GM23338 (cell line): ENCODE data around the gene FLT3.

Experiments
- EZH2 ChIP-seq: fragments of 200-600 bp; sonication (generic); IDR thresholded peaks from one replicate; pipeline ENCODE4 v1.8.0; 2017; ENCODE audit warnings: antibody characterized with exemption, mild to moderate bottlenecking, low read depth; ENCODE audit not compliant: unreplicated experiment
- EZH2phosphoT487 ChIP-seq: fragments of 200-600 bp; sonication (generic); IDR thresholded peaks from one replicate; pipeline ENCODE4 v1.8.1; 2018; ENCODE audit warnings: antibody characterized with exemption; ENCODE audit not compliant: unreplicated experiment
- JUNB ChIP-seq: IDR thresholded peaks from one replicate; pipeline ENCODE4 v1.6.1; 2016; ENCODE audit warnings: antibody characterized with exemption; ENCODE audit not compliant: unreplicated experiment
- POLR2AphosphoS5 ChIP-seq: IDR thresholded peaks from 2 replicates; pipeline ENCODE4 v1.6.1; 2016; ENCODE audit warnings: antibody characterized with exemption, low read depth
- STAT1 ChIP-seq: IDR thresholded peaks from one replicate; pipeline ENCODE4 v1.6.1; 2016; ENCODE audit warnings: antibody characterized with exemption; ENCODE audit not compliant: unreplicated experiment
- TF ChIP-seq, protein P1 (sequence below), 2 experiments: fragments of 200-600 bp in 1 of 2; sonication (generic) in 1 of 2; conservative IDR thresholded peaks; 2 replicates each; pipeline versions ENCODE4 v1.5.1 to v1.6.1; 2016 to 2017; ENCODE audit warnings: antibody characterized with exemption in 2 of 2, low read depth in 2 of 2, mild to moderate bottlenecking in 2 of 2, moderate library complexity in 1 of 2
- TF ChIP-seq, protein P2 (sequence below): fragments of 250-450 bp; sonication (Bioruptor Pico); IDR thresholded peaks from 2 replicates; pipeline ENCODE4 v1.5.0; 2020; ENCODE audit warnings: mild to moderate bottlenecking, moderate library complexity
- TF ChIP-seq, protein P3 (sequence below): IDR thresholded peaks from 2 replicates; pipeline ENCODE4 v1.6.1; 2016; ENCODE audit warnings: antibody characterized with exemption

DNA sequence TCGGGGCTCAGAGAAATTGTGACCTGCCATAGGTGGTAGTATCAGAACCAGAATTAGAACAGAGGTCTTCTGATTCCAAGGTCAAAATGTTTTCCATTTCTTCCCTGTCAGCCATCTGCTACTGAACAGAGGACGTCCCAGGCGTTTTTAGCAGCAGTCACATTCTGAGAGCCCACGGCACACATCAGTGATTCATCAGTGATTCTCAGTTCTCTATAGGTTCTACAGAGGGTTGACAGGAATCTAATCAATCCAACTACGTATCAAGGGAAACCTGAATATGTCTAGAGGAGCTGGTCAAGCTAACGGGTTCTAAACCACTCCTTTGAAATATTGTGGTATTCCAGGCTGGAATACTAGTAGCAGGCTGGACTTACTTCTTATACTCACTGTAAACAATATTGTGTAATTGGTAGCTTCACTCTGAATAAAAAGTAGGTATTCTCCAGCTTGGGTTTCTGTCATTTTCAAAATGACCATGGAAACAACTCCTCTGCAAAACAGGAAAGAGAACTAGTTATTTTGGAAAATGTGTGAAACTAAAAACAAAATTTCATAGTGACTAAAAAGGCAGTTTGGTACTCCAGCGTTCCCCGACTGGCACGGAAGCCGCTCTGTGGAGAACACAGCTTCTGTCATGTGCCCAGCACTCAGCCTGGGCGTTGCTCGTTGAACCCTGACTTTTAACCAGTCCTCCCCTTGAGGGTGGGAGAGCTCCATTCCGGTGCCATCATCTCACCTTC lies 43.2 kb downstream of the FLT3 start:
- TF ChIP-seq, protein P1, sequence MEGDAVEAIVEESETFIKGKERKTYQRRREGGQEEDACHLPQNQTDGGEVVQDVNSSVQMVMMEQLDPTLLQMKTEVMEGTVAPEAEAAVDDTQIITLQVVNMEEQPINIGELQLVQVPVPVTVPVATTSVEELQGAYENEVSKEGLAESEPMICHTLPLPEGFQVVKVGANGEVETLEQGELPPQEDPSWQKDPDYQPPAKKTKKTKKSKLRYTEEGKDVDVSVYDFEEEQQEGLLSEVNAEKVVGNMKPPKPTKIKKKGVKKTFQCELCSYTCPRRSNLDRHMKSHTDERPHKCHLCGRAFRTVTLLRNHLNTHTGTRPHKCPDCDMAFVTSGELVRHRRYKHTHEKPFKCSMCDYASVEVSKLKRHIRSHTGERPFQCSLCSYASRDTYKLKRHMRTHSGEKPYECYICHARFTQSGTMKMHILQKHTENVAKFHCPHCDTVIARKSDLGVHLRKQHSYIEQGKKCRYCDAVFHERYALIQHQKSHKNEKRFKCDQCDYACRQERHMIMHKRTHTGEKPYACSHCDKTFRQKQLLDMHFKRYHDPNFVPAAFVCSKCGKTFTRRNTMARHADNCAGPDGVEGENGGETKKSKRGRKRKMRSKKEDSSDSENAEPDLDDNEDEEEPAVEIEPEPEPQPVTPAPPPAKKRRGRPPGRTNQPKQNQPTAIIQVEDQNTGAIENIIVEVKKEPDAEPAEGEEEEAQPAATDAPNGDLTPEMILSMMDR (conservative IDR thresholded peaks at IDR 0.05; ENCODE audit: low read depth in 2 of 2), result no peak
- TF ChIP-seq JUNB (no peak), POLR2AphosphoS5 (no peak), EZH2 (no peak), STAT1 (no peak), EZH2phosphoT487 (no peak)
- TF ChIP-seq, protein P2, sequence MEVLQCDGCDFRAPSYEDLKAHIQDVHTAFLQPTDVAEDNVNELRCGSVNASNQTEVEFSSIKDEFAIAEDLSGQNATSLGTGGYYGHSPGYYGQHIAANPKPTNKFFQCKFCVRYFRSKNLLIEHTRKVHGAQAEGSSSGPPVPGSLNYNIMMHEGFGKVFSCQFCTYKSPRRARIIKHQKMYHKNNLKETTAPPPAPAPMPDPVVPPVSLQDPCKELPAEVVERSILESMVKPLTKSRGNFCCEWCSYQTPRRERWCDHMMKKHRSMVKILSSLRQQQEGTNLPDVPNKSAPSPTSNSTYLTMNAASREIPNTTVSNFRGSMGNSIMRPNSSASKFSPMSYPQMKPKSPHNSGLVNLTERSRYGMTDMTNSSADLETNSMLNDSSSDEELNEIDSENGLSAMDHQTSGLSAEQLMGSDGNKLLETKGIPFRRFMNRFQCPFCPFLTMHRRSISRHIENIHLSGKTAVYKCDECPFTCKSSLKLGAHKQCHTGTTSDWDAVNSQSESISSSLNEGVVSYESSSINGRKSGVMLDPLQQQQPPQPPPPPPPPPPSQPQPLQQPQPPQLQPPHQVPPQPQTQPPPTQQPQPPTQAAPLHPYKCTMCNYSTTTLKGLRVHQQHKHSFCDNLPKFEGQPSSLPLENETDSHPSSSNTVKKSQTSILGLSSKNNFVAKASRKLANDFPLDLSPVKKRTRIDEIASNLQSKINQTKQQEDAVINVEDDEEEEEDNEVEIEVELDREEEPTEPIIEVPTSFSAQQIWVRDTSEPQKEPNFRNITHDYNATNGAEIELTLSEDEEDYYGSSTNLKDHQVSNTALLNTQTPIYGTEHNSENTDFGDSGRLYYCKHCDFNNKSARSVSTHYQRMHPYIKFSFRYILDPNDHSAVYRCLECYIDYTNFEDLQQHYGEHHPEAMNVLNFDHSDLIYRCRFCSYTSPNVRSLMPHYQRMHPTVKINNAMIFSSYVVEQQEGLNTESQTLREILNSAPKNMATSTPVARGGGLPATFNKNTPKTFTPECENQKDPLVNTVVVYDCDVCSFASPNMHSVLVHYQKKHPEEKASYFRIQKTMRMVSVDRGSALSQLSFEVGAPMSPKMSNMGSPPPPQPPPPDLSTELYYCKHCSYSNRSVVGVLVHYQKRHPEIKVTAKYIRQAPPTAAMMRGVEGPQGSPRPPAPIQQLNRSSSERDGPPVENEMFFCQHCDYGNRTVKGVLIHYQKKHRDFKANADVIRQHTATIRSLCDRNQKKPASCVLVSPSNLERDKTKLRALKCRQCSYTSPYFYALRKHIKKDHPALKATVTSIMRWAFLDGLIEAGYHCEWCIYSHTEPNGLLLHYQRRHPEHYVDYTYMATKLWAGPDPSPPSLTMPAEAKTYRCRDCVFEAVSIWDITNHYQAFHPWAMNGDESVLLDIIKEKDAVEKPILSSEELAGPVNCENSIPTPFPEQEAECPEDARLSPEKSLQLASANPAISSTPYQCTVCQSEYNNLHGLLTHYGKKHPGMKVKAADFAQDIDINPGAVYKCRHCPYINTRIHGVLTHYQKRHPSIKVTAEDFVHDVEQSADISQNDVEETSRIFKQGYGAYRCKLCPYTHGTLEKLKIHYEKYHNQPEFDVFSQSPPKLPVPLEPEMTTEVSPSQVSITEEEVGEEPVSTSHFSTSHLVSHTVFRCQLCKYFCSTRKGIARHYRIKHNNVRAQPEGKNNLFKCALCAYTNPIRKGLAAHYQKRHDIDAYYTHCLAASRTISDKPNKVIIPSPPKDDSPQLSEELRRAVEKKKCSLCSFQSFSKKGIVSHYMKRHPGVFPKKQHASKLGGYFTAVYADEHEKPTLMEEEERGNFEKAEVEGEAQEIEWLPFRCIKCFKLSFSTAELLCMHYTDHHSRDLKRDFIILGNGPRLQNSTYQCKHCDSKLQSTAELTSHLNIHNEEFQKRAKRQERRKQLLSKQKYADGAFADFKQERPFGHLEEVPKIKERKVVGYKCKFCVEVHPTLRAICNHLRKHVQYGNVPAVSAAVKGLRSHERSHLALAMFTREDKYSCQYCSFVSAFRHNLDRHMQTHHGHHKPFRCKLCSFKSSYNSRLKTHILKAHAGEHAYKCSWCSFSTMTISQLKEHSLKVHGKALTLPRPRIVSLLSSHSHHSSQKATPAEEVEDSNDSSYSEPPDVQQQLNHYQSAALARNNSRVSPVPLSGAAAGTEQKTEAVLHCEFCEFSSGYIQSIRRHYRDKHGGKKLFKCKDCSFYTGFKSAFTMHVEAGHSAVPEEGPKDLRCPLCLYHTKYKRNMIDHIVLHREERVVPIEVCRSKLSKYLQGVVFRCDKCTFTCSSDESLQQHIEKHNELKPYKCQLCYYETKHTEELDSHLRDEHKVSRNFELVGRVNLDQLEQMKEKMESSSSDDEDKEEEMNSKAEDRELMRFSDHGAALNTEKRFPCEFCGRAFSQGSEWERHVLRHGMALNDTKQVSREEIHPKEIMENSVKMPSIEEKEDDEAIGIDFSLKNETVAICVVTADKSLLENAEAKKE, result no peak
- TF ChIP-seq, protein P3, sequence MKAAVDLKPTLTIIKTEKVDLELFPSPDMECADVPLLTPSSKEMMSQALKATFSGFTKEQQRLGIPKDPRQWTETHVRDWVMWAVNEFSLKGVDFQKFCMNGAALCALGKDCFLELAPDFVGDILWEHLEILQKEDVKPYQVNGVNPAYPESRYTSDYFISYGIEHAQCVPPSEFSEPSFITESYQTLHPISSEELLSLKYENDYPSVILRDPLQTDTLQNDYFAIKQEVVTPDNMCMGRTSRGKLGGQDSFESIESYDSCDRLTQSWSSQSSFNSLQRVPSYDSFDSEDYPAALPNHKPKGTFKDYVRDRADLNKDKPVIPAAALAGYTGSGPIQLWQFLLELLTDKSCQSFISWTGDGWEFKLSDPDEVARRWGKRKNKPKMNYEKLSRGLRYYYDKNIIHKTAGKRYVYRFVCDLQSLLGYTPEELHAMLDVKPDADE, result no peak
